Stimulated activated CD8-positive, alpha-beta memory T cell treated with anti-CD3 and anti-CD28 coated beads, Interleukin-15, amount 100 ng/mL, for 48 hours (primary cell): Measurements from ENCODE around the gene CDH12.
"Not testable (repeated sequence)": the region's sequence is repeated elsewhere in the genome, so short reads cannot be mapped to it uniquely, and the experiment has no call there.

ENCODE experiments used
- DNase-seq, 2 donors: peaks; one replicate each; pipeline ENCODE4 v3.0.0-alpha.2; 2020; ENCODE audit warnings: low read depth in 2 of 2

The CDH12 gene

DNA sequence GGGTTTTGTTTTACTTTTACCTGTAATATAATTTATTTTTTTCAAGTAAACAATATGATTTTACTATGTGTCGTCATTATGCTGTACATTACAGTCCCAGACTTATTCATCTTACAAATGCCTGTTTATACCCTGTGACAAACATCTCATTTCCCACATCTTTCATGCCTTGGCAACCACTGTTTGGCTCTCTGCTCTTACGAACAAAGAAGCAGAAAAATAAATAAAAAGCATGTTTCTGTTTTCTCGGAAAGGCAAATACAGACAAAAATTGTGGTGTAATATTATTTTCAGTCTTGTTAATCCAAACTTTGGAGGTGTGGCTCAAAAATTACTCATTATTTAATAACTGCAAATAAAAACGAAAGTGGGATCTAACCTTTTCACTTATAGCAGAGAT lies 393.0 kb downstream of the CDH12 start:
- no peak for DNase-seq

DNA sequence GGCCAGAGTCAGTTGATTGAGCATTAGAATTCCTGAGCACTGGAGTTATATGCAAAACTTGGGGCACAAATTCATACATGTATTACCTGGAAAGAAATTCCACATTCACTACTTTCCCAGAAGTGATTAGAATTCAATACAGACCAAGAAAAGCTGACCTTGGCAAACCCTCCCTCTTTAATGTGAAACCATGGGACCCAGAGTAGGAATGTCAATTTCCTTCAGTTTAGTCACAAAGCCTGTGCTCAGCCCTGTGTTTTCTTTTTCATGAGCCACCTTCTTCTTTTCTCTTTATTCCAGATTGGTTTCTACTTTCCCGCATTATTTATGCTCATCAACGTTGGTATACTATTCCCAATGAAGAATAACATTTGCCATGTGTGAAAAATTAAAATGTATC lies 420.2 kb downstream of the CDH12 start:
- no peak for DNase-seq

DNA sequence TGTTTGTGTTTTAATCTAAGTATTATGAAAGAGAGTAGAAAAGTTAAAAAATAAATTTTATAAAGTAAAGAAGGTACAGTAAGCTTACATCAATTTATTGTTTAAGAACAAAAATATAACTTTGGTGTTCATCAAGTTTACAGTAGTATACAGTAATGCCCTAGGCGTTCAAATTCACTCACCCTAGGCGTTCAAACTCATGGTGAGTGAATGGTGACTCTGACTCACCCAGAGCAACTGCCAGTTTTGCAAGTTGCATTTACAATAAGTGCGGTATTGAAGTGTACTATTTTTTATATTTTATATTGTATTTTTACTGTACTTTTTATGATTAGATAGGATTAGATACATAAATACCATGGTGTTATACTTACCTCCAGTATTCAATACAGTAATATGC lies 421.3 kb downstream of the CDH12 start:
- no peak for DNase-seq

DNA sequence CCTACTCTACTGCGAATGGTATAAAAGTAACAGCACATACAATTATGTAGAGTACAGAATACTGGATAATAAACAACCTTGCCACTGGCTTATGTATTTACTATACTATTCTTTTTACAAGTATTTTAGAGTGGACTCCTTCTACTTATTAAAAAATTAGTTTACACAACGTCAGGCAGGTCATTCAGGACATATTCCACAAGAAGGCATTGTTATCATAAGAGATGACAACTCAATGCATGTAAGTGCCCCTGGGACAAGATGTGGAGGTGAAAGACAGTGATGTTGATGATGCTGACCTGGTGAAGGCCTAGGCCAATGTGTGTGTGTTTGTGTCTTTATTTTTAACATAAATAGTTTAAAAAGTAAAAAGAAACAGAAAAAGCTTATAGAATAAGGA lies 421.7 kb downstream of the CDH12 start:
- DNase-seq = no peak

DNA sequence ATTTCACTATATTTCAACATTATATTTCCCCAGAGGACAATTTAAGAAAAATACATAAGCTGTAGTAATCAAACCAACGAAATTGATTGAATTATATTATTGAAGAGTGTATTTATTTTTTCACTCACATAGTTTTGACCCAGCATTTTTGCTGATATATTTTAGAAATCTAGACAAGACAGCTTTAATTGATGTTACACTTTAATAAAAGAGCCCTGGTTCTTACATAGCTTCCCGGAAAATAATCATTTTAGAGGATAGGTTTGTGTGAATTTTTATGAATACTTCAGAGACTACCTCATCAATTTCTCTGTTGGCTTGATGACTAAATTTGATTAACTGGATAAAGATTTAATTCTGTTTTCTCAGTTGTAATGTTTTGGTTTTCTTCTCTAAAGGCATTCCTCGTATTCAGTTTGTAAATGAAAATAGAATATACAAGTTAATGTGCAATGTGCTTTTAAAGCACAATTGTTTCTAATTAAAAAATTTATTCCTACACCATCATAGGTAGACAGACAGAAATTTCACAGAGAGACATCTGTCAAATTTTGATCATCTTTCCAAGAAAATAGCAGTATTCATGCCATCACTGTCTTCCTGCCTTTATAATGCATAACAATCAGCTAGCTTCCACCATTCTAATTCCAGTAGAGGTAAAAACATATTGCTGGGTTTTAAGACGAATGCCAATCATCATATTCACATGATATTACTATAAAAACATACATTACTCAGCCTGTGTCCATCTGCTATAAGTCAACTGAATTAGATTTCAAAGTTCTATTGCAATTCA lies 441.4 kb downstream of the CDH12 start:
- DNase-seq = no peak

DNA sequence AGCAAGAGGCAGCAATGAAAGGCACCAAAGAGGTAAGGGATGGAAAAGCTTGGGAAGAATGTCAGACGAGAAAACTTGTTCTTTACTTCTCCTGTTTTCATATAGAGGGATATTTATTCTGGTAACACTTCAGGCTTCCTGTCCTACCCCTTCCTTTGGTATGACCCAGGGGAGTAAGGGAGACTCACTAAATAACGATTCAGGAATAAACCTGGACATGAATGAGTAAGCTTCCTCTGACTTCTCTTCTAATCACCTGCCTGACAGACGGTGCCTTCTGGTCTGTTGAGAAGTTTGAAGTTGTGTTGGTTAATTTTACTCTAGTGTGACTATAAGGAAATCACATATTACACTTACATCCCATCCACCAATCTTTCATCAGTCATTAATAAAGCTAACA lies 461.2 kb downstream of the CDH12 start:
- DNase-seq = no peak

DNA sequence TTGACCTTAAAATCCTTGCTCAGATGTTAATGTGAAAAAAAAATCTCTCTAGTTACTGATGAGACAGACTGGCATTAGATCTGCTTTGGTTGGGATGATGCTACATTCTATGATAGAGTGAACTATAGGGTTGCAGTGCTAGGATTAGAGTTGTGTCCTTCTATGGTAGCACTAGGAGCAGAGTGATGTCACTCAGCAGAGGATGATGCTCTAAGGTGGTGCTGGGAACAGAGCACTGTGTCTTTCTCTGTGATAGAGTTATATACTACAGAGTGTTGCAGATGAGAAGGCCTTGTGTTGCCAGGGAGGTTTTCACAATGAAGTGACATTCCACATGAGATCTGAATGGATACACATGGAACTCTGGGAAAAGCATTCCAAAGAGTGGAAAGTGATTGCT lies 462.3 kb downstream of the CDH12 start:
- no peak for DNase-seq

DNA sequence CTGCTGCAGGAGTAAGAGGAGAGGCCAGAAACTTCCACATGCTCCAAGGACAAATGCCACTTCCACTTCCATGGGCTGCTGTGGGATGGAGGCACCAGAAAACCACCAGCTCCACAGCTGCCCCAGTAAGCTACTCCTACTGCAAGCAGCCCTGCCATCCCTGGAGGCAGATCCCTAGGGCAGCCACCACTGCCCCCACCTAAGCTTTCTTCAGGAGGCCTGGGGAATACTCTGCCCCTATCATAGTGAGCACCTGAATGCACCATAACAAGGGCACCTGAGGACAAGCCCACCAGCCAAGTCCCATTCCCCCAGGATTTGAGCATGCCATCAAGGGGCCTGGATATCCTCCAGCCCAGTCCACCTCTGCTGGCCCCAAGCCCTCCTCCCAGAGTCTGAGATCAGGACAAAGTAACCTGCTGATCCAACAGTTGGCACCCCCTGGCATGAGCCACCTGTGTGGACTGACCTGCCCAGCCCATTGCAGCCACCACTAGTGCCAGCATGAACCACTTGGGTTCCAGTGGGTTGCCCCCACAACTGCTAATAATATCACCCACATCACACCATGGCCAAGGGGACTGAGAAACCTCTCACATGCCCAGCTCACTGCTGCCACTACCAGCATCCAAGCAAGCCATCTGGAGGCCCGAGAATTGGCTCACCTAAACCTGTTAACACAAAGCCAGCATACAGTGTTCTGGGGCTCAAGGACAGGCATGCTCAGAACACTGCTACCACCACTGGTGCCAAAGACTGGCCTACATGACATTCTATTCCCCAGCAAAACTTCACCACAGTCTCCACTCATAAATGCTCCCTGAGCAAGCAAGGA lies 480.1 kb downstream of the CDH12 start:
- DNase-seq = no peak

DNA sequence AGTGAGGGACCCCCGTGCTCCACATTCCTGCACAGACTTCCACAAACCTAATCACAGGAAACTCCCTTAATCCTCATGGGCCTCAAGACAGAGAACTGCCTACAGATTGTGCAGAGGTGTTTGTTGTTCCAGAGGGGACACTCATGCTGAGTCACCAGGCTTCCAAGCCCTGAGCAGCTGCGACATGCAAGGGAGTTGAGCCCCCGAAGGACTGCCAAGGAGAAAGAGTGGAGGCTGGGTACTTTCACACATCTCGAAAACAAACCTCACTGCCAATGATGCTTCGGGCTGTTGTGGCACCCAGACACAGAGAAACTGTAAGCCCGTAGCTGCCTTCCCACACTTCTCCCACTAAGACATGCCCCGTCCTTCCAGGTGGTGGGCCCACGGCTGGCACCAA lies 480.8 kb downstream of the CDH12 start:
- DNase-seq = no peak

DNA sequence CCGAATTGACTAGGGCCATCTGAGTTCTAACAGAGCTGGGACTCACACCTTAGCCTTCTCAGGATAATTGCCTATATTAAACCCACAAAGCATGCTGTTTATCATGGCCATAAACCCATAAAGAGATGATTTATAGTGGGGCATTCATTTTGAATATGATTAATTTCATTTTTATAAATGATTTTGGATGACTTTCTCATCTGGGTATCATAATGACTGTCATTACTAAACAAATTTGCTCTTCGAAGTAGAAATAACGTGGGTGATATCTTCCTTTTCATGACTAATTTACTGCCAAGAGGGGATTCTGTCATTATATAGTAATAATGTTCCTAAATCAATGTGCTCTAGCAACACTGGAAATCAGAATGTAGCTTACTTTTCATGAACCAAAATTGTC lies 498.2 kb downstream of the CDH12 start:
- DNase-seq = no peak

DNA sequence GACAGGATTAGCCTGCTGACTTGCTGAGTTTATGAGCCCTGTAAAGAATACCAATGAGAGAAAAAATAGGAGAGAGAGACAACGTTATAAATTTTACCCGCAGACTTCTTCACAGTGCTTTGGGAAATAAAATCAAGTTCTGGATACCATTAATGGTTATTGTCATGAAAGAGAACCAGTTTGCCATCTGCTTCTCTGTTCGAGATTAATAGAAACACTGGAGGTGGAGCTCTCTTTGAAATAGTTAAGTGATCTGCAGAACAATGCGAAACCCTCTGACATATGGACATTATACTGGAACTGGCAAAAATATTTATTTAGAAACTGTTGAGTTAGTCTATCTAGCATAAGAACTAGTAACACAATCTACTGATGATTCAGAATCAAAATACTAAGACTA lies 500.7 kb downstream of the CDH12 start:
- no peak for DNase-seq

DNA sequence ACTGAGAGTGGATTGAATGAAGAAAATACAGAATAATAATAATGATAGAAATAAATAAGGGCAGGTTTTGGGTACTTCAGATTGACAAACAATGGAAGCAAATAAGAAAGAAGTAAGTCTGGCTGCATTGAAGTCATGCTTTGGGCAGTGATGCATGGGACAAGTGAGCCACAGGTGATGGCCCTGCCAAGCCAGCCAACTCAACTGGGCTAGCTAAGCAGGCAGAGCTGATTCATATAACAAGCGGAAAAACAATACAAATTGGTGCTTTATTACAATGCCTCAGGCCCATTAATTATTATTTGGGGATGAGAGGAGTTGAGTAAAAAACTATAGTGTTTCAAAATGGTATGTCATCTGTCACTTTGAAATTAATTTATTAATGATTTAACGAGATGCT lies 502.0 kb downstream of the CDH12 start:
- DNase-seq = no peak

DNA sequence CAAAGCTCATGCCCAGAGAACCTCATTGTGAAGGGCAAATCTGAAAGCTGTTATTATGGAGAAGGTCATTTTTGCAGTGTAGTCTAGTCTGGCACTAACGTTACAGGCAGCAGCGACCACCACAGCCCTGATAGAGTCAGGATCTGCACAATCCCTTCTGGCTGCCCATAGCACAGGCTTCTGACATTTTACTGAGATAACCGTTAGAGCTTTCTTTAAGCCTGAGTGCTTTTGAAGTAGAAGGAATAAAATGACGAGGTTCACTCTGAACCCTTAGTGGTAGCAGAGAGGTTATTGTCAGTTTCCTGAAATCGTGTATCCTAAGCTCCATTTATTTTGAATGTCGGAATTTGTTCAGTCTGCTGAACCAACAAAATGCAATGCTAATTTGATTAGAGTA lies 505.1 kb downstream of the CDH12 start:
- DNase-seq = no peak

DNA sequence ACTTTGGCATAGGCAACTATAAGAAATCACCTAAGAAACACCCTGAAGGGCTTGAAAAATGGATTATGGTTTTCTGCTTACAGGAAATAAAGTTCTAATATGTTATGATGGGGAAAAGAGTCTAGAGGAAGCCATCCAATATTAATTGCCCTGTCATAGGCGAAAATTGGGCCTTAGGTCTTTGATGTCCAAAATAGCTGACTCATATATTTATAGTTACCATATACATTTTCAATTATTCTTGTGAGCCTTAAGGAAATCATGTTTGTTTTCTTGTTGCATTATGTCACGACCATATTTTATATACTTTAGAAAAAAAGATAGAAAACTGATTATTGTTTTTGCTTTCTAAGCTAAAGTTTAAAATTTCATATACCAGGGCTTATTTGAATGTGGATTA lies 509.1 kb downstream of the CDH12 start:
- no peak for DNase-seq

DNA sequence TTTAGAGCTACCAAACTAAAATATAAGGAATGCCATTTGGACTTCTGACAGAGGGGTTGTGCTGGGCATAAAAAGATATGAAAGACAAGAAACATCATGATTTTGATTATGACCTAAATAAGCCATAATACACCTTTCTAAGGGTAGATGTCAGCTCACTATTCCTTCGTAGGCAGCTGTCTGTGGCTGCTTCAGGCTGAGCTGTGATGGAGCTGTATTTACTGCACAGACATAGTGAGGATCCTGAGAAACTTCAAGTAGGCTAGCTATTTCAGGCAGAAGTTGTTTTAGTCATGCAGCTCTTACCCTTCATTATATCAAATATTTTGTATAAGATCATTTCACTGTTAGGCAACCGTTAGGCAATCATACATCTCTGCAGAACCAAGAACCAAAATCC lies 511.7 kb downstream of the CDH12 start:
- DNase-seq = no peak

DNA sequence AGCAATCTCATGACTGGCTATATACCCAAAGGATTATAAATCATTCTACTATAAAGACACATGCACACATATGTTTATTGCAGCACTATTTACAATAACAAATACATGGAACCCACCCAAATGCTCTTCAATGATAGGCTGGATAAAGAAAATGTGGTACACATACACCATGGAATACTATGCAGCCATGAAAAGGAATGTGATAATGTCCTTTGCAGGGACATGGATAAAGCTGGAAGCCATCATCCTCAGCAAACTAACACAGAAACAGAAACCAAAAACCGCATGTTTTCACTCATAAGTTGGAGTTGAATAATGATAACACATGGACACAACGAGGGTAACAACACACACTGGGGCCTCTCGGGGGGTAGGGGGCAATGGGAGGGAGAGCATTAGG lies 520.2 kb downstream of the CDH12 start:
- not testable (repeated sequence) for DNase-seq

DNA sequence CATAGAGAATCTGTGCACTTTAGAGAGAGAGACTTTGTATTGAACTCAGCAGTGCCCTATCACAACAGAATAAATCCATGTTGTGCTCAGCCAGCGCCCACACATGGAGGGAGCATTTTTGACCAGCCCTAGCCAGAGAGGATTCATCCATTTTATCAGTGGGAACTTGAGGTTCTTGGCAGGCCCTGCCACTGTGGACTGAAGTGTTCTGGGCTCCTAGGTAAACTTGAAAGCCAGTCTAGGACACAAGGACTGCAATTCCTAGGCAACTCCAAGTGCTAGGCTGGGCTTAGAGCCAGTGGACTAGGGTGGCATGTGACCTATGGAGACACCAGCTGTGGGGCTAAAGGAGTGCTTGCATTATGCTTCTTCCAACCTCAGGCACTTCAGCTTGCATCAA lies 523.5 kb downstream of the CDH12 start:
- DNase-seq = no peak

DNA sequence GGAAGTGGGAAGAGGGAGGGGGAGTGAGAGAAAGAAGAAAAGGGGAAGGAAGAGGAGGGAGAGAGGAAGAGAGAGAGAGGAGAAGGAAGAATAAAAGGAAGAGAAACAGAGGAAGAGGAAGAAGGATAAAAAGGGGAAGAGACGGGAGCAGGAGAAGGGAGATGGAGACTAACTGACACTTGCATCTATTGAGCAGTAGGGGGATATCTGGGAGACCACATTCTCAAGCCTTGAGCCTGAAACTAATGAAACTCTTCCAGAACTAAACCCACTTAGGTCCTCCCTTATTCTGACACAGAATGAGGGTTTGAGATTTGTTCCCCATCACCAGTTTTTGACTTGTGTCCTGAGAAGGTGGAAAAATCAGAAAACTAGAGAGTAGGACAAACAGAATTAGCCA lies 533.3 kb downstream of the CDH12 start:
- DNase-seq = no peak

DNA sequence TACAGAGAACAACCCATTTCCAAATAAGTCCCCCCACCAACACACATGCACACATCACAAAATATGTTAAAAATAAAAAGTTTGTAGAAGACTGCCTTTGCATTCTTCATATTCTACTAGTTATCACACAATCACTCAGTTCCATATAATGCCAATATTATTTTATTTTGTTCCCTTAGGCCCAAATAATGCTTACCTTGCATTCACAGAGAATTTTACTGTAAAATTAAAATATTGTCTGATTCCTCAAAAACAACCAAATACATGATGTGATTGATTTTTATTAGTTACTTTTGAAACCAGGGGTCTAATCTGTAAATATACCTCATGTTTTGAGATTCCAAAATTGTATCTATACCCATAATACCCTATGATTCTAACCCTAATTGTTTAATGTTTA lies 536.9 kb downstream of the CDH12 start:
- no peak for DNase-seq

DNA sequence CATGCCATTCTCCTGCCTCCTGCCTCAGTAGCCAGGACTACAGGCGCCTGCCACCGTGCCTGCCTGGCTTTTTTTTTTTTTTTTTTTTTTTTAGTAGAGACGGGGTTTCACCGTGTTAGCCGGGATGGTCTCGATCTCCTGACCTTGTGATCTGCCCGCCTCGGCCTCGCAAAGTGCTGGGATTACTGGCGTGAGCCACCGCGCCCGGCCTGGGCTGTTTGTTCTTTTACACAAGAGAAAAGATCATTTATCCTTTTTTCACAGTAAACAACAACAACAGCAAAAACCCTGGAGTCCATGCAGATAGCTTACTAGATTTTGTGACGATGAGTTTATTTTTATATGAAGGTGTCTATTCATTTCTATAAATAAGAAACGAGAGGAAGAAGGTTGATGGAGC lies 538.1 kb downstream of the CDH12 start:
- DNase-seq = not testable (repeated sequence)

DNA sequence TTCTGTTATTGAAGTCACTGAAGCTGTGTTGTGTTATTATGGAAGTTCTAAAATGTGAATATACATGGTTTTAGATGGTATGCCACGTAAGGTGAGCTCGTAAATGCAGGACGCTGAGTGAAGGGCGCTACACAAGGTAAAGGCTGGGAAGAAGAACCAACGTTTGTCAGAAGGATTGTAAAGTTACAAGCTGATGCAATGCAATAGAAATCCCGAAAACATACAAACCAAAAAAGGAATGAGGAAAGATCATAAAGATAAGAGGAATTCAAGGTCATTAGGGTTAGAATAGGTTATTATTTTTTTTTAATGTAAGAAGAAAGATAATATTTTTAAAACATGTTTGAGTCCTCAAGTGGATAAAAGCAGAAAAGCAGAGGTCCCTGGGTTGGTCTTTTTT lies 538.6 kb downstream of the CDH12 start:
- DNase-seq = no peak

DNA sequence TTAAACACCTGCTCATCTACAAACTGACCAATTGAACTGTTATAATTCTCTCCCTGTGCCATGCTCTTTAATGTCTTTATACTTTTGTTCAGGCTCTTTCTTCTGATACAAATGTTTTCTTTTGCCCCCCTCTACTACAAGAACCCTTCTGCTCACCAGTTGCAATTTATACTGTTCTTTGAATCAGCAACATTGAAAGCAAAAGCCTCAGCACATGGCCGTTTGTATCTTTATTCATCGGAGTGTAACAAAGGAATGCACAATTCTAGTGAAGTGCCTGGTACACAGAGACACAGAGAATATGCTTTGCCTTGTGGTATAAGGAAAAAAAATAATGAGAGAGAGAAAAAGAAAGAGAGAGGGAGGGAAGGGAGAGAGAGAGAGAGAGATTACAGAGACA lies 547.1 kb downstream of the CDH12 start:
- no peak for DNase-seq

DNA sequence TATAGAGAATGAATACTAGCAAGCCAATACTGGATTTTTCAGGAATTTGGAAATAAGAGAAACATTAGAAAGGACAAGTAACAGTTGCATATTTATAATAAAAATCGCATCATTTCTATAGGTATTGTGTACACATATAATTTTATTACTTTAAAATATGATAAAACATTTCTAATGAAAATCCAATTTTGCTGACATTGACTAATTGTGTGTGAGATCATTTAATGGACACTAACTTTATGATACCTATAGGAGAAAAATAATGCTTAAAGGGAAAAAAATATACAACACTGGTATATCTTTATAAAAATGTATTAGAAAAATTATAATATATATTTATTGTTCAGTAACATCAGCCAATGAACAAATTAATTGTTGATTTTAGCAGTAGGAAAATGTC lies 557.3 kb downstream of the CDH12 start:
- DNase-seq = no peak
